HepG2 (cell line): Measurements from ENCODE around the gene SNUPN. TPM values are rescaled to one million over a fixed set of nuclear protein-coding genes. Genes with fewer than 3 reads are reported as not detected.
A peak's percentile ranks its signal among the peaks of the same experiment; 100 is the strongest.

Source experiments
- FOSL2 ChIP-seq: sonication (generic); formaldehyde crosslinking; IDR thresholded peaks from 2 replicates; pipeline ENCODE4 v1.4.0; 2020; ENCODE audit warnings: missing genetic modification reagents
- ISL2 ChIP-seq: sonication (generic); formaldehyde crosslinking; IDR thresholded peaks from 2 replicates; pipeline ENCODE4 v1.5.0; 2020; ENCODE audit warnings: missing genetic modification reagents
- MED8 ChIP-seq: sonication (generic); formaldehyde crosslinking; IDR thresholded peaks from 2 replicates; pipeline ENCODE4 v1.8.1; 2023; ENCODE audit warnings: mild to moderate bottlenecking, missing genetic modification reagents; ENCODE audit not compliant: insufficient replicate concordance
- MEIS1 ChIP-seq: sonication (generic); formaldehyde crosslinking; IDR thresholded peaks from 2 replicates; pipeline ENCODE4 v1.9.0; 2021; ENCODE audit warnings: mild to moderate bottlenecking, missing genetic modification reagents, moderate library complexity, borderline replicate concordance
- NR2F2 ChIP-seq: IDR thresholded peaks from 2 replicates; pipeline ENCODE4 v1.6.1; 2012; ENCODE audit warnings: low read depth, inconsistent platforms, borderline replicate concordance
- PRPF4 ChIP-seq: fragments of 200-400 bp; formaldehyde crosslinking; IDR thresholded peaks from 2 replicates; pipeline ENCODE4 v1.6.1; 2016; ENCODE audit warnings: low read length, low read depth; ENCODE audit not compliant: poor library complexity, severe bottlenecking
- SIN3A ChIP-seq: IDR thresholded peaks from 2 replicates; pipeline ENCODE4 v1.6.1; 2011; ENCODE audit warnings: low read depth, mild to moderate bottlenecking, control low read depth, low read length, borderline replicate concordance
- SOX5 ChIP-seq: IDR thresholded peaks from 2 replicates; pipeline ENCODE4 v1.6.1; 2016; ENCODE audit warnings: borderline replicate concordance
- SRSF1 ChIP-seq: fragments of 200-400 bp; formaldehyde crosslinking; optimal IDR thresholded peaks from 2 replicates; pipeline ENCODE3; 2017; ENCODE audit warnings: mild to moderate bottlenecking, low read depth, low read length, moderate library complexity
- SRY ChIP-seq: sonication (generic); formaldehyde crosslinking; IDR thresholded peaks from 2 replicates; pipeline ENCODE4 v1.8.0; 2022; ENCODE audit warnings: mild to moderate bottlenecking, missing genetic modification reagents
- TSC22D2 ChIP-seq: sonication (generic); formaldehyde crosslinking; IDR thresholded peaks from 2 replicates; pipeline ENCODE4 v1.5.1; 2020; ENCODE audit warnings: missing genetic modification reagents, mild to moderate bottlenecking, borderline replicate concordance
- ZBTB4 ChIP-seq: sonication (generic); formaldehyde crosslinking; IDR thresholded peaks from 2 replicates; pipeline ENCODE4 v1.4.0; 2020; ENCODE audit warnings: missing genetic modification reagents, mild to moderate bottlenecking, borderline replicate concordance
- ZBTB7A ChIP-seq: sonication (generic); formaldehyde crosslinking; IDR thresholded peaks from 2 replicates; pipeline ENCODE4 v1.8.0; 2022; ENCODE audit warnings: mild to moderate bottlenecking, missing genetic modification reagents
- ZNF264 ChIP-seq: sonication (generic); formaldehyde crosslinking; IDR thresholded peaks from 2 replicates; pipeline ENCODE4 v1.4.0; 2020; ENCODE audit warnings: missing genetic modification reagents
- ZNF501 ChIP-seq: sonication (generic); formaldehyde crosslinking; IDR thresholded peaks from 2 replicates; pipeline ENCODE4 v1.5.1; 2020; ENCODE audit warnings: mild to moderate bottlenecking, moderate library complexity, missing genetic modification reagents
- ZNF577 ChIP-seq: sonication (generic); formaldehyde crosslinking; IDR thresholded peaks from 2 replicates; pipeline ENCODE4 v1.4.0; 2020; ENCODE audit warnings: mild to moderate bottlenecking, low read depth, missing genetic modification reagents, borderline replicate concordance
- ZNF644 ChIP-seq: IDR thresholded peaks from 2 replicates; pipeline ENCODE4 v1.6.1; 2016; ENCODE audit warnings: low read depth
- ZNF652 ChIP-seq: IDR thresholded peaks from 2 replicates; pipeline ENCODE4 v1.6.1; 2016; ENCODE audit warnings: low read depth, borderline replicate concordance
- ZNF672 ChIP-seq: sonication (generic); formaldehyde crosslinking; IDR thresholded peaks from 2 replicates; pipeline ENCODE4 v1.8.1; 2022; ENCODE audit warnings: missing genetic modification reagents
- polyA plus RNA-seq, 8 experiments: library from polyadenylated mRNA; depleted of rRNA in 3 of 8; stranded (reverse) in 7 of 8; unstranded in 1 of 8; fragments of >200 nt; fragmentation: Illumina TruSeq in 4 of 8; extraction: Trizol in 4 of 8; gene quantifications; 2 replicates each; pipeline versions ENCODE4 v1.2.1 to v1.2.3, GENCODE V29; 2011 to 2016; ENCODE audit warnings: low read depth in 4 of 8, missing spikeins in 1 of 8, mixed read lengths in 1 of 8; ENCODE audit not compliant: insufficient read depth in 1 of 8
- total RNA-seq, 5 experiments: library from RNA; depleted of rRNA; stranded (reverse); fragments of >200 nt; fragmentation: Illumina TruSeq; extraction: Trizol; gene quantifications; 2 replicates each; pipeline ENCODE4 v1.2.3, GENCODE V29; 2016; ENCODE audit warnings: low read depth in 1 of 5
- TF ChIP-seq, protein P1 (sequence below): sonication (generic); formaldehyde crosslinking; IDR thresholded peaks from 2 replicates; pipeline ENCODE4 v1.9.0; 2021; ENCODE audit warnings: missing genetic modification reagents, borderline replicate concordance
- TF ChIP-seq, protein P2 (sequence below): sonication (generic); formaldehyde crosslinking; IDR thresholded peaks from 2 replicates; pipeline ENCODE4 v1.5.1; 2020; ENCODE audit warnings: missing genetic modification reagents, mild to moderate bottlenecking, borderline replicate concordance

The SNUPN gene
- total and polyA plus RNA-seq, 2 of the 13 experiments (the other 11 are each of a cell fraction or from before 2014, with no cell fraction given): 9.0 to 16.4 TPM

GRCh38 chr15:75639709-75640482 is 14.4 kb upstream of the SNUPN start, which contains the start of gene IMP3 (continued):
- TF ChIP-seq, protein P1, sequence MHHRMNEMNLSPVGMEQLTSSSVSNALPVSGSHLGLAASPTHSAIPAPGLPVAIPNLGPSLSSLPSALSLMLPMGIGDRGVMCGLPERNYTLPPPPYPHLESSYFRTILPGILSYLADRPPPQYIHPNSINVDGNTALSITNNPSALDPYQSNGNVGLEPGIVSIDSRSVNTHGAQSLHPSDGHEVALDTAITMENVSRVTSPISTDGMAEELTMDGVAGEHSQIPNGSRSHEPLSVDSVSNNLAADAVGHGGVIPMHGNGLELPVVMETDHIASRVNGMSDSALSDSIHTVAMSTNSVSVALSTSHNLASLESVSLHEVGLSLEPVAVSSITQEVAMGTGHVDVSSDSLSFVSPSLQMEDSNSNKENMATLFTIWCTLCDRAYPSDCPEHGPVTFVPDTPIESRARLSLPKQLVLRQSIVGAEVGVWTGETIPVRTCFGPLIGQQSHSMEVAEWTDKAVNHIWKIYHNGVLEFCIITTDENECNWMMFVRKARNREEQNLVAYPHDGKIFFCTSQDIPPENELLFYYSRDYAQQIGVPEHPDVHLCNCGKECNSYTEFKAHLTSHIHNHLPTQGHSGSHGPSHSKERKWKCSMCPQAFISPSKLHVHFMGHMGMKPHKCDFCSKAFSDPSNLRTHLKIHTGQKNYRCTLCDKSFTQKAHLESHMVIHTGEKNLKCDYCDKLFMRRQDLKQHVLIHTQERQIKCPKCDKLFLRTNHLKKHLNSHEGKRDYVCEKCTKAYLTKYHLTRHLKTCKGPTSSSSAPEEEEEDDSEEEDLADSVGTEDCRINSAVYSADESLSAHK (CRISPR knock-in tag): no peak; the same call in 1 of the 2 replicates
- TF ChIP-seq, protein P2, sequence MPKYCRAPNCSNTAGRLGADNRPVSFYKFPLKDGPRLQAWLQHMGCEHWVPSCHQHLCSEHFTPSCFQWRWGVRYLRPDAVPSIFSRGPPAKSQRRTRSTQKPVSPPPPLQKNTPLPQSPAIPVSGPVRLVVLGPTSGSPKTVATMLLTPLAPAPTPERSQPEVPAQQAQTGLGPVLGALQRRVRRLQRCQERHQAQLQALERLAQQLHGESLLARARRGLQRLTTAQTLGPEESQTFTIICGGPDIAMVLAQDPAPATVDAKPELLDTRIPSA (CRISPR knock-in tag): 0 out of 2 replicates have a peak, but pooled peaks have one; percentile 85
- TF ChIP-seq SRSF1: peak; percentile 70
- 0 out of 2 replicates have a peak, but pooled peaks have one; percentile 11 for TF ChIP-seq ZNF652
- peak; percentile 70 for TF ChIP-seq ZBTB7A
- peak; percentile 93 for TF ChIP-seq SIN3A
- no peak for TF ChIP-seq TSC22D2
- peak; percentile 4; the same call in 1 of the 2 replicates for TF ChIP-seq SOX5
- no peak for TF ChIP-seq ZNF577 (CRISPR knock-in tag)
- TF ChIP-seq ZBTB4: no peak
- no peak for TF ChIP-seq NR2F2
- no peak for TF ChIP-seq FOSL2 (CRISPR knock-in tag)
- peak; percentile 73; the same call in 1 of the 2 replicates for TF ChIP-seq ZNF672
- TF ChIP-seq MED8 (CRISPR knock-in tag): peak; percentile 32
- peak; percentile 94 for TF ChIP-seq SRY (CRISPR knock-in tag)
- TF ChIP-seq ISL2 (CRISPR knock-in tag): peak; percentile 67; the same call in 1 of the 2 replicates
- no peak; the same call in 1 of the 2 replicates for TF ChIP-seq ZNF264 (CRISPR knock-in tag)
- no peak for TF ChIP-seq ZNF644 (CRISPR knock-in tag)
- no peak for TF ChIP-seq PRPF4
- TF ChIP-seq MEIS1 (CRISPR knock-in tag): peak; percentile 88; the same call in 1 of the 2 replicates
- peak; percentile 90 for TF ChIP-seq ZNF501
